Upper lobe of left lung (tissue), 6 donors: ENCODE data around the gene RAB11FIP3. TPM values are rescaled to one million over a fixed set of nuclear protein-coding genes. Genes with fewer than 3 reads are reported as not detected.

Experiments
- ATAC-seq, 2 donors: fragments of 200-7000 bp; cut with Tn5 transposase; one replicate each; pipeline ENCODE4 v1.9.1; 2022; ENCODE audit warnings: mild to moderate bottlenecking in 2 of 2, moderate library complexity in 2 of 2; ENCODE audit not compliant: low FRiP score in 2 of 2
- DNase-seq, 2 donors: peaks; one replicate each; pipeline ENCODE4 v3.0.0-alpha.2; 2019 to 2020
- H3K27ac ChIP-seq, 4 donors: fragments of 200-600 bp; sonication (generic); one replicate each; pipeline ENCODE4 v1.5.1; 2016 to 2019
- H3K27me3 ChIP-seq, 4 donors: fragments of 200-600 bp; sonication (generic); one replicate each; pipeline ENCODE4 v1.5.1; 2017 to 2019
- H3K36me3 ChIP-seq, 4 donors: fragments of 200-600 bp; sonication (generic); one replicate each; pipeline ENCODE4 v1.5.1; 2016 to 2019
- H3K4me1 ChIP-seq, 4 donors: fragments of 200-600 bp; sonication (generic); one replicate each; pipeline ENCODE4 v1.5.1; 2018 to 2019
- H3K4me3 ChIP-seq, 4 donors: fragments of 200-600 bp; sonication (generic); one replicate each; pipeline ENCODE4 v1.5.1; 2017 to 2019; ENCODE audit warnings: mild to moderate bottlenecking in 2 of 4, moderate library complexity in 1 of 4
- H3K9me3 ChIP-seq, 4 donors: fragments of 200-600 bp; sonication (generic); one replicate each; pipeline ENCODE4 v1.5.1; 2018 to 2019
- EP300 ChIP-seq, 4 donors: sonication (generic); formaldehyde crosslinking; IDR thresholded peaks; one replicate each; pipeline ENCODE4 v1.5.1; 2017; ENCODE audit warnings: antibody characterized with exemption in 4 of 4, control low read depth in 2 of 4
- POLR2A ChIP-seq, 4 donors: fragments of 450-650 bp; IDR thresholded peaks; one replicate each; pipeline ENCODE4 v1.5.1; 2016 to 2017; ENCODE audit warnings: antibody characterized with exemption in 4 of 4, mild to moderate bottlenecking in 2 of 4
- POLR2AphosphoS5 ChIP-seq, 2 donors: sonication (generic); formaldehyde crosslinking; IDR thresholded peaks; one replicate each; pipeline ENCODE4 v1.5.1; 2017; ENCODE audit warnings: antibody characterized with exemption in 2 of 2
- WGBS, 2 donors: methylation state at CpG; one replicate each; pipeline ENCODE4 v1.1.5; 2017 to 2018; 5-methylcytosine and 5-hydroxymethylcytosine counted together
- total RNA-seq, 6 donors: library from RNA; depleted of rRNA in 4 of 6; stranded (reverse); fragments of >200 nt in 4 of 6; gene quantifications; one replicate each; pipeline versions ENCODE4 v1.1.0 to v1.2.1, GENCODE V29; 2016 to 2021
- TF ChIP-seq, protein P1 (sequence below), 6 experiments: fragments of 450-650 bp in 4 of 6; fragments of 200-600 bp in 2 of 6; sonication (generic) in 2 of 6; IDR thresholded peaks; one replicate each; pipeline ENCODE4 v1.5.1; 2016 to 2019; ENCODE audit warnings: antibody characterized with exemption in 6 of 6
- donor health status: DM: no; HTN: no; CAD: no; lungs with moderate emphysema.
- donor health status: DM: no; HTN: yes; CAD: no; lungs with severe emphysema.

The RAB11FIP3 gene
- total RNA-seq, 6 donors from 2014 or later, result 38.9 to 95.3 (median 43.8) TPM

DNA sequence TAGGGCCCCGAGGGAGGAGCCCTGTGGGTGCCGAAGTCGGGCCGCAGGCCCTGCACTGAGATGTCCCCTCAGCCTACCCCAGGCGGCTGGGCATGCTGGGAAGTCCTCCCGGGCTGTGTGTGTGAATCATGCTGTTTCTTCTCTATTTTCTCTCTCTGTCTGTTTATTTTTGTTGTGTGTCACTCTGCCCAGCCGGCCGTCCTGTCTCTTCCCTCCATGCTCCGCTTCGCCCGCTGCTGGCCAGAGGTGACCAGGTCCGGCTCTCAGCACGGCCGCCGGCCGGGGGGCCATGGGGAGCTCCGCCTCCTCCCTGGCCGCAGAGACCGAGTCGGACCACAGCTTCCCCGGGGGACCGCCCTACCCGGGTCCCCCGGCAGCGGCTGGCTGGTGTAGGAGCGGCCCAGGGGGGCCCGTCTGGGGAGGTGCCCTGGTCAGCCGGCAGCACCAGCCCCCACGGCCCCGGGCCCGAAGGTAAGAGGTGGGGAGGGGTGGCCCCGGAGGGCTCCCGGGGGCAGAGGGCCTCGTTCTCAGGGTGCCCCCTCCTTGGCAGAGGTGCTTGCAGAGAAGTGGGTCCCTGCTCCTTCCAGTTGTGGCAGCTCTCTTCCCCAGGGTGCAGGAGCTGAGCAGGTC is 114.6 kb downstream of the RAB11FIP3 start:
- TF ChIP-seq POLR2A (IDR thresholded peaks at IDR 0.05), result no peak
- no peak for TF ChIP-seq EP300 (IDR thresholded peaks at IDR 0.05)
- TF ChIP-seq, protein P1, sequence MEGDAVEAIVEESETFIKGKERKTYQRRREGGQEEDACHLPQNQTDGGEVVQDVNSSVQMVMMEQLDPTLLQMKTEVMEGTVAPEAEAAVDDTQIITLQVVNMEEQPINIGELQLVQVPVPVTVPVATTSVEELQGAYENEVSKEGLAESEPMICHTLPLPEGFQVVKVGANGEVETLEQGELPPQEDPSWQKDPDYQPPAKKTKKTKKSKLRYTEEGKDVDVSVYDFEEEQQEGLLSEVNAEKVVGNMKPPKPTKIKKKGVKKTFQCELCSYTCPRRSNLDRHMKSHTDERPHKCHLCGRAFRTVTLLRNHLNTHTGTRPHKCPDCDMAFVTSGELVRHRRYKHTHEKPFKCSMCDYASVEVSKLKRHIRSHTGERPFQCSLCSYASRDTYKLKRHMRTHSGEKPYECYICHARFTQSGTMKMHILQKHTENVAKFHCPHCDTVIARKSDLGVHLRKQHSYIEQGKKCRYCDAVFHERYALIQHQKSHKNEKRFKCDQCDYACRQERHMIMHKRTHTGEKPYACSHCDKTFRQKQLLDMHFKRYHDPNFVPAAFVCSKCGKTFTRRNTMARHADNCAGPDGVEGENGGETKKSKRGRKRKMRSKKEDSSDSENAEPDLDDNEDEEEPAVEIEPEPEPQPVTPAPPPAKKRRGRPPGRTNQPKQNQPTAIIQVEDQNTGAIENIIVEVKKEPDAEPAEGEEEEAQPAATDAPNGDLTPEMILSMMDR (IDR thresholded peaks at IDR 0.05), result no peak
- no peak for TF ChIP-seq POLR2AphosphoS5 (IDR thresholded peaks at IDR 0.05)

DNA sequence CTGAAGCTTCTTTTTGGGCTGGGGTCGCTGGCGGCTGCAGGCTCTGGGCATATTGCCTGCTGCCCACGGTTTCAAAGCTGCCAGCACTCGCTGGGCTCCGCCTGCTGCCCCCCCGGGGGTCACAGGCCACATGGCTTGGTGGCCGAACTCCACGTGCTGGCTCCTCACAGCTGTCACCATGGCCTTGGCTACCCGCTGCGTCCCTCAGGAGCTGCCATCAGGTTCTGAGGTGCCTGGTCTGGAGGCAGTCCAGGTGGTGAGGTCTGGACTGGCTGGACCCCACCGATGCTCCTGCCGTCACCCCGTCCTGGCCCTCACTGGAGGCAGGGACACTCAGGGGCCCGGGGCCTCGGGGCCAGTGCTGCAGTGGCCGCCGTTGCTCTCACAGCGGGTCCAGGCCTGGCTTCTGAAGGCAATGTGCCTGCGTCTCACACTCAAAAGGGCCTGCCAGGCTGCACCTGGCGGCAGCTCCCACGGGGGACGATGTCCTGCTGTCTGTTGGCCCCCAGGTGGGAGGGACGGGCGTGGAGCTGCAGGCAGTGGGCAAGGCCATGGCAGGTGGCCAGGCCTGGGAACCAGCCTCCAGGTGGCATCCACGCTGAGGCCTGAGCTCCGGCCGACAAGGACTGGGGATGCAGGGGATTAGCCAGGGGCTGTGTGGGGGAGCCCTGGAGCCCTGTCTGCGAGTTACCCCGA is 115.3 kb downstream of the RAB11FIP3 start:
- peaks cover 0 to 47% (median 24%) of the 10 kb centered on the region in 4 donors for H3K36me3 ChIP-seq
- TF ChIP-seq, protein P1 (IDR thresholded peaks at IDR 0.05), result no peak
- TF ChIP-seq POLR2AphosphoS5 (IDR thresholded peaks at IDR 0.05) (no peak), EP300 (IDR thresholded peaks at IDR 0.05) (no peak)
- no peaks in the 10 kb centered on the region for H3K27me3 ChIP-seq
- H3K4me1 ChIP-seq, result no peaks in the 10 kb centered on the region
- DNase-seq (no peak), ATAC-seq (no peak)
- WGBS, 2 donors, result 92 to 93% methylated on average over 11 to 27 of the region's 29 CpGs
- H3K27ac ChIP-seq, result no peak overlapping the region
- H3K9me3 ChIP-seq, result no peaks in the 10 kb centered on the region
- no peak overlapping the region for H3K4me3 ChIP-seq

More for the DNA sequence above, 114.6 kb downstream of the RAB11FIP3 start:
- WGBS, 2 donors, result 89 to 91% methylated on average over 23 to 24 of the region's 34 CpGs
- DNase-seq, result no peak
- Histone ChIP-seq H3K4me3 (no peak overlapping the region), H3K27me3 (no peaks in the 10 kb centered on the region), H3K9me3 (no peaks in the 10 kb centered on the region), H3K27ac (no peak overlapping the region), H3K36me3 (peaks cover 0 to 47% (median 23%) of the 10 kb centered on the region in 4 donors), H3K4me1 (peaks cover 0 to 7% (median 0%) of the 10 kb centered on the region in 4 donors)
- no peak for ATAC-seq

DNA sequence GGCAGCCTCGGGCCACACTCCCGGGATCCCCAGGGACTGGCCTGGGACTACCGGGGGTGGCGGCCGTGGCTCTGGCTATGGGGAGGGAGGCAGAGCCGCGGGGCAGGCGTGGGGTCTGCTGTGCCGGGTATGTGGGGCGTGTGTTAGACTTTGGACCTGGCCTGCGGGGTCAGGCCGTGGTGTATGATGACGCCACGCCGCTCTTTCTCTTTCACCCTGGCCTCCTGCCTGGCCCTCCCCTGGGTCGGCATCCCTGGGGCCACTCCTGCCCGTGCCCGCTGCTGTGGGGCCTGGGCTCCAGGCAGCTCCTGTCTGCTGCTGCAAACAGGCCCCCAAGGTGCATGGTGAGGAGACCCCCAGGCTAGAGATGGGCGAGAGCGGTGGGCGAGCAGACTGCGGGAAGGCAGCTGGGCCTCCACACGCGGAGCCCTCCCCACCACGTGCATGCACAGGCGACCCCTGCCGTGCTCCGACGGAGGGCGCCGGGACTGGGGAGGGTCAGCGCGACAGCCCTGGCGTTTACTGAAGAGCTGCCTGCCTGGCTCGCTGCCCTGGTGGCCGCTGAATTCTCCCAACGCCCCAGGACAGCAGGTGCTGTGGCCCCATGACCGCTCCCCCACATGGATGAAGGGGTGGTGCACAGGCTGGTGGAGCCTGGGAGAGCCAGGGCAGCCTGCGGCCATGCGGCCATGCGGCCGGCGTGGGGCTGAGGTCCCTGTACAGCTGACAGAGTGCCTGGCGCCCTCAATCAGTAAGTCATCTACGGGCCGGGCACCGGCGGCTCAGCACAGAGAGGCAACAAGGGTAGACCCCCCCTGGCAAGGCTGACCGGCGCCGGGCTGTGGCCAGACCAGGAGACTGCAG is 118.1 kb downstream of the RAB11FIP3 start:
- ATAC-seq, result no peak
- TF ChIP-seq POLR2A (IDR thresholded peaks at IDR 0.05) (no peak), EP300 (IDR thresholded peaks at IDR 0.05) (no peak), POLR2AphosphoS5 (IDR thresholded peaks at IDR 0.05) (no peak)
- TF ChIP-seq, protein P1 (IDR thresholded peaks at IDR 0.05), result no peak
- Histone ChIP-seq H3K9me3 (no peaks in the 10 kb centered on the region), H3K36me3 (peaks cover 0 to 33% (median 18%) of the 10 kb centered on the region in 4 donors), H3K27ac (no peak overlapping the region), H3K4me1 (peaks cover 0 to 13% (median 0%) of the 10 kb centered on the region in 4 donors), H3K27me3 (no peaks in the 10 kb centered on the region), H3K4me3 (no peak overlapping the region)
- WGBS, 2 donors, result 94 to 95% methylated on average over 19 to 43 of the region's 51 CpGs
- no peak for DNase-seq

DNA sequence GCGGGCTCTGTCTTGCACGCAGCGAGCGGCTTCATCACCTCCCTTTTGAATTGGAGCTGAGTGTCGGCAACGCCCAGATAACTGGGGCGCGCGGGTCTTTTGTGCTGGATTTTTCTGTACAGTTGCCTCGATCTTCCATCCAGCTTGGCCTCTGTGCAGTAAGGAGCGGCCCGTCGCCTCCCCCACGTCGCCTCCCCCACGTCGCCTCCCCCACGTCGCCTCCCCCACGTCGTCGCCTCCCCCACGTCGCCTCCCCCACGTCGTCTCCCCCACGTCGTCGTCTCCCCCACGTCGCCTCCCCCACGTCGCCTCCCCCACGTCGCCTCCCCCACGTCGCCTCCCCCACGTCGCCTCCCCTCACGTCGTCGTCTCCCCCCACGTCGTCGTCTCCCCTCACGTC is 119.1 kb downstream of the RAB11FIP3 start:
- no peak for ATAC-seq
- Histone ChIP-seq H3K27ac (no peak overlapping the region), H3K36me3 (peaks cover 0 to 40% (median 28%) of the 10 kb centered on the region in 4 donors), H3K9me3 (no peaks in the 10 kb centered on the region), H3K27me3 (no peaks in the 10 kb centered on the region), H3K4me3 (no peak overlapping the region), H3K4me1 (peaks cover 0 to 13% (median 0%) of the 10 kb centered on the region in 4 donors)
- TF ChIP-seq, protein P1 (IDR thresholded peaks at IDR 0.05), result no peak
- TF ChIP-seq EP300 (IDR thresholded peaks at IDR 0.05), result no peak
- TF ChIP-seq POLR2AphosphoS5 (IDR thresholded peaks at IDR 0.05), result no peak
- TF ChIP-seq POLR2A (IDR thresholded peaks at IDR 0.05), result no peak
- WGBS, 2 donors, result 96 to 97% methylated on average over 27 to 31 of the region's 46 CpGs
- no peak for DNase-seq
